Medulla oblongata (tissue), 1 donor: ENCODE data around the gene RAB15.

ENCODE experiments used
- DNase-seq: peaks from one replicate; pipeline ENCODE4 v3.0.0-alpha.2; 2015; ENCODE audit errors: extremely low spot score

Gene RAB15

GRCh38 chr14:64990296-64990695, 18.2 kb upstream of the RAB15 start:
- no peak for DNase-seq

GRCh38 chr14:64987438-64987767, 15.3 kb upstream of the RAB15 start:
- DNase-seq = no peak

GRCh38 chr14:64986648-64987437, 14.7 kb upstream of the RAB15 start, which contains the start of gene FNTB:
TSS of gene FNTB (plus strand) at chr14:64986895. CDS start at chr14:64986954, 59 bp downstream.
- peak; percentile 98 for DNase-seq

- DNase-seq = peak; percentile 78
Observed at GRCh38 chr14:64983439-64984310, 11.5 kb upstream of the RAB15 start.

- no peak for DNase-seq
Observed at GRCh38 chr14:64979336-64980074, 7.4 kb upstream of the RAB15 start.

- no peak for DNase-seq
Observed at GRCh38 chr14:64974563-64974962, 2.4 kb upstream of the RAB15 start.

- no peak for DNase-seq
Observed at GRCh38 chr14:64973826-64974225, 1.7 kb upstream of the RAB15 start.

GRCh38 chr14:64973026-64973442, 898 bp upstream of the RAB15 start:
- DNase-seq = no peak

GRCh38 chr14:64971491-64971942, 619 bp downstream of the RAB15 start:
- no peak for DNase-seq

GRCh38 chr14:64970776-64971477, 1.2 kb downstream of the RAB15 start:
- no peak for DNase-seq

- DNase-seq = no peak
Observed at GRCh38 chr14:64970041-64970440, 2.1 kb downstream of the RAB15 start.

- DNase-seq = no peak
Observed at GRCh38 chr14:64968651-64969050, 3.5 kb downstream of the RAB15 start.

GRCh38 chr14:64968167-64968566, 4.0 kb downstream of the RAB15 start:
- no peak for DNase-seq

- DNase-seq = no peak
Observed at GRCh38 chr14:64966976-64967375, 5.2 kb downstream of the RAB15 start.

- DNase-seq = no peak
Observed at GRCh38 chr14:64965356-64966000, 6.7 kb downstream of the RAB15 start.

- no peak for DNase-seq
Observed at GRCh38 chr14:64963611-64964010, 8.5 kb downstream of the RAB15 start.

GRCh38 chr14:64960762-64961276, 11.3 kb downstream of the RAB15 start:
- DNase-seq = no peak

GRCh38 chr14:64958743-64959142, 13.4 kb downstream of the RAB15 start:
- DNase-seq = no peak

GRCh38 chr14:64958201-64958600, 13.9 kb downstream of the RAB15 start:
- no peak for DNase-seq

GRCh38 chr14:64956697-64957406, 15.3 kb downstream of the RAB15 start:
- DNase-seq = no peak
